Measurements from ENCODE around the gene CHRNG. TPM values are rescaled to one million over a fixed set of nuclear protein-coding genes. Genes with fewer than 3 reads are reported as not detected.
"Not testable (repeated sequence)": the region's sequence is repeated elsewhere in the genome, so short reads cannot be mapped to it uniquely, and the experiment has no call there.

The CHRNG gene
- total RNA-seq, 1 experiment from 2014 or later, result not detected

DNA sequence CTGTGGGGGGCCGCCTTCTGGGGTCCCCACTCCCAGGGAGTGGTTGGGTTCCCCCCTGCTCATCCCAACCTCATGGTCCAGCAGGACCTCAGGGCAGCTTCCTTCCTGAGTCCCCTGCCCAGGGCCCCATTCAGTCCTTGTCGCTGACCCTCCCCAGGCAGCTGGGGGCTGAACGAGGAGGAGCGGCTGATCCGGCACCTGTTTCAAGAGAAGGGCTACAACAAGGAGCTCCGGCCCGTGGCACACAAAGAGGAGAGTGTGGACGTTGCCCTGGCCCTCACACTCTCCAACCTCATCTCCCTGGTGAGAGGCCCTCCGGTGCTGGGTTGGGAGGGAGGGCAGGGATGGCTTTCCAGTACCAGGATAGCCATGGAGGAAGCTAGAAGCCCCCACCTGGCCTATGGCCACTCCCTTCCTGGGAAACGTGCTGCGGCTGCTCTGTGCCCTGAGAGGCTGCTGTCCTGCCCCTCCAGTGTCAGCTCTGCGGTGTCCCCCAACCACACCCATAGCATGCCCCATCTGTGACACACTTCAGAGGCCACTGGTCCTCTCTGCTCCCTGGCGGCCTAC lies 13.0 kb upstream of the CHRNG start:
- no peaks in the 10 kb centered on the region for H3K9me3 ChIP-seq (replicated peaks)
- peaks cover 45% of the 10 kb centered on the region for H3K27me3 ChIP-seq (replicated peaks)
- no peak overlapping the region for H3K27ac ChIP-seq
- no peak overlapping the region for H3K4me3 ChIP-seq
- H3K36me3 ChIP-seq, result no peaks in the 10 kb centered on the region
- DNase-seq (ENCODE audit: low read depth in 1 of 2, low spot score in 2 of 2), result no peak
- peaks cover 17% of the 10 kb centered on the region for H3K4me1 ChIP-seq (replicated peaks)

DNA sequence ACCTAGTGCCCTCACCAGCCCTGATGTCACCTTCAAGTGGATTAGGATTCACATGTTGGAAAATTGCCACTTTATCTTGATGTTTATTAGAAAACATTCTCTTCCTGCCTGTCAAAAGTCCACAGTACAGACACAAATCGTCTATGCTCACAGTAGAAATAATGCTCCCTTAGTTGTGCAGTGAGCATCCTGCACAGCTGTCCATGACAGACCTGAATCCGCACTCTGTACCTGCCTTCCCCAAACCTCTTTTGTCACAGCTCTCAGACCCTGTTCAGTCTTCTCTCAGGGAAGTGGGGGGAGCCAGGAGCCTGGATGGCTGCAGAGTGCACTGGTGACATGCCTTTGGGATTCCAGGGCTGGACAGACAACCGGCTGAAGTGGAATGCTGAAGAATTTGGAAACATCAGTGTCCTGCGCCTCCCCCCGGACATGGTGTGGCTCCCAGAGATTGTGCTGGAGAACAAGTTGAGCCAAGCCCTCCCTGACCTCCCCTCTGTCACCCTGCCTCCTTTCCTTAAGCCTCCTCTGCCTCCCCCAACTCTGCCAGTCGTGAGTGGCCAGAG lies 11.5 kb upstream of the CHRNG start:
- no peak overlapping the region for H3K4me3 ChIP-seq
- H3K9me3 ChIP-seq (replicated peaks), result no peaks in the 10 kb centered on the region
- H3K4me1 ChIP-seq (replicated peaks), result peaks cover 10% of the 10 kb centered on the region
- DNase-seq (ENCODE audit: low read depth in 1 of 2, low spot score in 2 of 2), result no peak
- H3K36me3 ChIP-seq, result no peaks in the 10 kb centered on the region
- H3K27me3 ChIP-seq (replicated peaks), result peaks cover 30% of the 10 kb centered on the region
- H3K27ac ChIP-seq, result no peak overlapping the region

DNA sequence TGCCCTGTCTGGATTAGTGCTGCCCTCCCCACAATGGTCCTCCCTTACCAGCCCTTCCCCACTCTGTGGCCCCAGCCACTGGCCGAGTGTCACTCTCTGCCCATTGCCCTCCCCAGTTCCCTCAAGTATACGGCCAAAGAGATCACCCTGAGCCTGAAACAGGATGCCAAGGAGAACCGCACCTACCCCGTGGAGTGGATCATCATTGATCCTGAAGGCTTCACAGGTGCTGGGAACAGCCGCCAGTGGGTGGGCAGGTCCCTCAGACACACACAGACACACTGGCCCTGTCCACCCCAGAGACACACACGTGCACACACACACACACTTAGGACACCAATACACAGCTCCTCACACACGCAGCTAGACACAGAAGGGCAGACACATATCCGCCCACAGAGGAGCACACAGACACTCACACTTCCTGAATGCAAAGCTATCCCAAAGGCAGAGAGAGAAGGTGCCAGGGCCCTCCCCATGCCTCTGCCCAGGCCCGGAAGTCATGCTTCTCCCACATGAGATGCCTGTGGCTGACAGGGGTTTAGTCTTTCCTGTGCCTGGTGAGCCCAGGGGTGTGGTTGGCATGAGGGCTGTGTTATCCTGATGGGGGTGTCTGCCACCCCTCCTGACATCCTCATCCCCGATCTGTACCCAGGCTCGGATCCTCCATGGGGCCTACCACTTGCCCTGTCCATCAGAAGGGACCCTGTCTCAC lies 10.6 kb upstream of the CHRNG start:
- DNase-seq (ENCODE audit: low read depth in 1 of 2, low spot score in 2 of 2), result no peak

DNA sequence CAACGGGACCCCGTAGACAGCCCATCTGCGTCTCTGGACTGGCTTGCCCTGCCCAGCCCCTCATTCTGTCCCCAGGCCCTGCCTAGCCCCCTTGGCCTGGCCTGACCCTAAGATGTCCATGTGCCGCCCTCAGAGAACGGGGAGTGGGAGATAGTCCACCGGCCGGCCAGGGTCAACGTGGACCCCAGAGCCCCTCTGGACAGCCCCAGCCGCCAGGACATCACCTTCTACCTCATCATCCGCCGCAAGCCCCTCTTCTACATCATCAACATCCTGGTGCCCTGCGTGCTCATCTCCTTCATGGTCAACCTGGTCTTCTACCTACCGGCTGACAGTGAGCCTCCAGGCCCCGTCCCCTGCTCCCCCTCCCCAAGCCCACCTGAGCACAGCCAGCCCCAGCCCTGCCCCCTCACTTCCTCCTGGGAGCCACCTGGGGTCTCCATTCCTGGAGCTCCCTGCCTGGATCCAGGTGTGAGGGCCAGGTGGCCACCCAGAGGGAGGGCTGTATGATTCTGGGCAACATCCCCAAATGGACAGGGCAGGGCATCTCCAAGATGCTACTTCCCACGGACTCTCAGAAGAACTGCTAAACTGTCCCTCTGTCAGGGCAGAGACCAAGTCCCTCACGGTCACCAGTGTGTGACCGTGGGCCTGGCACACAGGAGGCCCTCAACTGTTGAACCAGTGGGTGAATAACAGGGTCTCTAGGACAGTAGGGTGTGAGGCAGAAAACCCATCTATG lies 9.5 kb upstream of the CHRNG start:
- no peak for DNase-seq (ENCODE audit: low read depth in 1 of 2, low spot score in 2 of 2)
- no peak overlapping the region for H3K4me3 ChIP-seq
- H3K9me3 ChIP-seq (replicated peaks), result no peaks in the 10 kb centered on the region
- no peaks in the 10 kb centered on the region for H3K36me3 ChIP-seq
- H3K4me1 ChIP-seq (replicated peaks), result no peaks in the 10 kb centered on the region
- H3K27me3 ChIP-seq (replicated peaks), result peaks cover 12% of the 10 kb centered on the region
- H3K27ac ChIP-seq, result no peak overlapping the region

More for the DNA sequence above, 10.6 kb upstream of the CHRNG start:
- Histone ChIP-seq H3K27me3 (replicated peaks) (peaks cover 21% of the 10 kb centered on the region), H3K27ac (no peak overlapping the region), H3K4me3 (no peak overlapping the region), H3K4me1 (replicated peaks) (peaks cover 6% of the 10 kb centered on the region), H3K9me3 (replicated peaks) (no peaks in the 10 kb centered on the region), H3K36me3 (no peaks in the 10 kb centered on the region)

DNA sequence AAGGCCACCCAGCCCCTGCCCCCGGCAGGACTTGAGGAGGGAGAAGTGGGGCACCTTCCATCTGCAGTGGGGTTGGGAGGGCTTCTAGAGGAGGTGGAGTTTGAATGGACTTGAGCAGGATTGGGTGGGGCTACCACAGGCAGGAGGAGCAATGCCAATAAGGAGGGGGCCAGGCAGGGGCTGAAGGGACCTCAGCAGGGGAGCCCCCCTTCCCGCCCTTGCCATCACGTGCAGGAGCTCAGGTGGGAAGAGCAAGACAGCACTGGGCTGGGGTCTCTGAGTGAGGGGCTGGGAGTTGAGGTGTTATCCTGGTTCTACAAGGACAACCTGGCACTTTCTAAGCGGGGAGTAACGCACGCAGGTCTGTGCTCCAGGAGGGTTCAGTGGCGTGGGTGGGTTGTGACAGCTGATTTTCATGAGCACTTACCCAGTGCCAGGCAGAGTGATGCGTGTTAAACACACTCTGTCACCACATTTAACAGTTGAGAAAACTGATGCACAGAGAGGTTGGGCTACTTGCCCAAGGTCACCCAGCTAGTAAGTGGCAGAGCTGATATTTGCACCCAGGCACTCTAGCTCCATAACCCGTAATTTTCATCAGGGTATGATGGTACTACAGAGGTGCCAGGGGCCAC lies 8.7 kb upstream of the CHRNG start:
- no peak overlapping the region for H3K4me3 ChIP-seq
- peaks cover 7% of the 10 kb centered on the region; the same call in 1 of the 2 replicates for H3K27me3 ChIP-seq (replicated peaks)
- H3K36me3 ChIP-seq, result no peaks in the 10 kb centered on the region
- no peak overlapping the region for H3K27ac ChIP-seq
- no peaks in the 10 kb centered on the region; the same call in 1 of the 2 replicates for H3K9me3 ChIP-seq (replicated peaks)
- H3K4me1 ChIP-seq (replicated peaks), result no peaks in the 10 kb centered on the region
- DNase-seq (ENCODE audit: low read depth in 1 of 2, low spot score in 2 of 2), result no peak

DNA sequence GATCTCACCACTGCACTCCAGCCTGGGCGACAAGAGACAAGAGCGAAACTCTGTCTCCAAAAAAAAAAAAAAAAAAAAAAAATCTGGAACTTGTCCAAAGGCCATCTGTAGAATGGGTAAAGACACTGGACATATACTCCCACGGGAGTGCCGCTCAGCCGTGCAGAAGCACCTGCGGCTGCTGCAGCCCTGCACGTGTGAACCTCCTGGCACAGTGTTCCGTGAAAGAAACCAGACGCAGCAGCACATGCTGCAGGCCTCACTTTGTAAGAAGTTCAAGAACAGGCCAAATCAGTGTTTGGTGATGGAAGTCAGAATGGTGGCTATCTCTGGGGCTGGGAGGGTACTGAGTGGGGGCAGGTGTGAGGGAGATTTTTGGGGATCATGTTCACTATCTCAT lies 7.1 kb upstream of the CHRNG start:
- H3K27ac ChIP-seq, result no peak overlapping the region
- no peak overlapping the region for H3K4me3 ChIP-seq
- DNase-seq (ENCODE audit: low read depth in 1 of 2, low spot score in 2 of 2), result no peak
- peaks cover 5% of the 10 kb centered on the region; the same call in 1 of the 2 replicates for H3K9me3 ChIP-seq (replicated peaks)
- no peaks in the 10 kb centered on the region for H3K4me1 ChIP-seq (replicated peaks)
- peaks cover 7% of the 10 kb centered on the region; the same call in 1 of the 2 replicates for H3K27me3 ChIP-seq (replicated peaks)
- H3K36me3 ChIP-seq, result no peaks in the 10 kb centered on the region

DNA sequence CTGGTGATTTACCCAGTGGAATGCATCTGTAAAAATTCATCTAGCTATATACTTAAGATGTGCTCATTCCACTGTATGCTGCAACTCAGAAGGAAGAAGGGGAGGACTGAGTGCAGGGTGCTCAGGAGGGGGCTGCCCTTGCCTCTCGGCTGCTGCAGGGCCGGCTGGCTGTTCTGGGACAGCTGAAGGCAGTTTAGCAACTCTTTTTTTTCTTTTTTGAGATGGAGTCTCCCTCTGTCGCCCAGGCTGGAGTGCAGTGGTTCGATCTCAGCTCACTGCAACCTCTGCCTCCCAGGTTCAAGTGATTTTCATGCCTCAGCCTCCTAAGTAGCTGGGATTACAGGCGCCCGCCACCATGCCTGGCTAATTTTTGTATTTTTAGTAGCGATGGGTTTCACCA lies 6.7 kb upstream of the CHRNG start:
- H3K9me3 ChIP-seq (replicated peaks); H3K27ac ChIP-seq; DNase-seq (ENCODE audit: low read depth in 1 of 2, low spot score in 2 of 2): not testable (repeated sequence)

DNA sequence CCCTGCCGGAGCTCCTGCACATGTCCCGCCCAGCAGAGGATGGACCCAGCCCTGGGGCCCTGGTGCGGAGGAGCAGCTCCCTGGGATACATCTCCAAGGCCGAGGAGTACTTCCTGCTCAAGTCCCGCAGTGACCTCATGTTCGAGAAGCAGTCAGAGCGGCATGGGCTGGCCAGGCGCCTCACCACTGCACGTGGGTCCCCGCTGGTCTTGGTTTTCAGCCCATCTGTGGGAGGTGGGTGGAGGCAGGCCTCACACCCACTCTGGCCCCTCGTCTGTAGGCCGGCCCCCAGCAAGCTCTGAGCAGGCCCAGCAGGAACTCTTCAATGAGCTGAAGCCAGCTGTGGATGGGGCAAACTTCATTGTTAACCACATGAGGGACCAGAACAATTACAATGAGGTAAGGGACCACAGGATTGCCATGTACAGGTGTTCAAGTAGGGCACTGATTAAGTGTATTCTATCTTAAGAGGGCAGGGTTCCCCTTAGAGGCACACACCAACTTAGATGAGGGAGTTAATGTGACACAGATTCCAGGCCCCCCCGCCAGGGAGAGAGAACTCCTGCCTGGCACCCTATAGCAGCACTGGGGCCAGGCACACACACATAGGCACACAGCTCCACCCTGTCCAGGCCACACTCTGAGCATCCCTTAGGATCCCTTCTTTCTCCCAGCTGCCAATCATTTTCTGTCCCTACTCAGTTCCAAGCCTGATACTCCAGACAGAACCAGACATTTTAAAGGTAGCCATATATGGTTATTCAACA lies 5.4 kb upstream of the CHRNG start:
- no peak overlapping the region for H3K4me3 ChIP-seq
- H3K4me1 ChIP-seq (replicated peaks), result no peaks in the 10 kb centered on the region
- peaks cover 5% of the 10 kb centered on the region; the same call in 1 of the 2 replicates for H3K9me3 ChIP-seq (replicated peaks)
- no peaks in the 10 kb centered on the region for H3K36me3 ChIP-seq
- H3K27me3 ChIP-seq (replicated peaks), result peaks cover 5% of the 10 kb centered on the region; the same call in 1 of the 2 replicates
- no peak for DNase-seq (ENCODE audit: low read depth in 1 of 2, low spot score in 2 of 2)
- no peak overlapping the region for H3K27ac ChIP-seq

More for the DNA sequence above, 6.7 kb upstream of the CHRNG start:
- not testable (repeated sequence) for H3K36me3 ChIP-seq; H3K4me1 ChIP-seq (replicated peaks); H3K4me3 ChIP-seq; H3K27me3 ChIP-seq (replicated peaks)

DNA sequence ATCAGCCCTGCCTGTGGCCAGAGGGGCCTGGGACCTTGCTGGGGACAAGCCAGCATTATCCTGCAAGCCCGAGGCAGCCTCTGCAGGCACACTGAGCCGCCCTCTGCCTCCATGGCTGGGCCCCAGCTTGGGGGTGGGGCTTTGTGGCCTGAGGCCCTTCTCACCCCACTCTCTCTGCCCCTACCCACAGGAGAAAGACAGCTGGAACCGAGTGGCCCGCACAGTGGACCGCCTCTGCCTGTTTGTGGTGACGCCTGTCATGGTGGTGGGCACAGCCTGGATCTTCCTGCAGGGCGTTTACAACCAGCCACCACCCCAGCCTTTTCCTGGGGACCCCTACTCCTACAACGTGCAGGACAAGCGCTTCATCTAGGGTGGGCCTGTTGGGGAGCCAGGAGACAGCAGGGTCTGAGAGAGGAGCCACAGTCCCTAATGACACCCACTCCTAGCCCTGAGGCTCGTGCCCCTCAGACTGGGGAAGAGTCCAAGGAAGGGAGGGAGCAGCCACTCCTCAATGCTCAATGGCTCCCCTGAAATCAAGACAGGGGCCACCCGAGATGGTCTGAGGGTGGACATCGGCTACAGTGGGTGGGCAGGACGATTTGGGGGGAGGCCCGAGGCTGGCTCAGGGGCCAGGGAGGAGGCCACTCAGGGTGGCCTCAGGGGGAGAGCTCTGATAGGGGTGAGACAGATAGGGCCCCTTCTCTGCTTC lies 4.4 kb upstream of the CHRNG start:
- Histone ChIP-seq H3K36me3 (no peaks in the 10 kb centered on the region), H3K27me3 (replicated peaks) (no peaks in the 10 kb centered on the region), H3K9me3 (replicated peaks) (peaks cover 5% of the 10 kb centered on the region; the same call in 1 of the 2 replicates), H3K4me1 (replicated peaks) (no peaks in the 10 kb centered on the region), H3K27ac (no peak overlapping the region), H3K4me3 (no peak overlapping the region)
- no peak for DNase-seq (ENCODE audit: low read depth in 1 of 2, low spot score in 2 of 2)

DNA sequence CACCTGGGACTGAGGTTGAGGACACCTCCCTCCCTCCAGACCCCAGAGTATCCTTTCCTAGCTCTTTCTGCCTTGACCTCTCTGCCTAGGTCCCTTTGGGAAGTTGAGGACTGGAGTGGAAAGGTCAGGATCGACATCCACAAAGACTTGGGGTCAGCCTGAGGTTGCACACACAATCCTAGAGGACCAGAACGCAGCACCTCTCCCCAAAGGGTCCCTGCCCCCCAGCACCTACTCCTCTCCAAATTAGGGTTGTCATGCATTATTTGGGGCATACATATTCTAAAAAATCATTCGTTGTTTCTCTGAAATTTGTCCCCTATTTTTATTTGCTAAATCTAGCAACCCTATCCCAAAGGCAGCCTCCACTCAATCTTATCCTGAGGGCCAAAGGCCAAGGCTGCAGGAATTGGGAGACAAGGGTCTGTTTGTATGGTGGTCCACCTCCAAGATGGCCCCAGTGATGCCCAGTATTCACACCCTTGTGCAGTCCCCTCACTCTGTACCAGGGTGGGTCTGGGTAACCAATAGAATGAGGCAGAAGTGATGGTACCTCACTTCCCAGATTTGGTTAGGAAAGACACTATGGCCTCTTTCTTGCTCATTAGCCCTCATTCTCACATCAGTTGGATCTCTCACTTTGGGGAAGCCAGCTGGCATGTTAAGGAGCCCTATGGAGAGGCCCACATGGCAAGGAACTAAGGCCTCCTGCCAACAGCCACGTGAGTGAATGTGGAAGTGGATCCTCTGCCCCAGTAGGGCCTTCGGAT lies 3.5 kb upstream of the CHRNG start:
- Histone ChIP-seq H3K36me3 (no peaks in the 10 kb centered on the region), H3K9me3 (replicated peaks) (peaks cover 5% of the 10 kb centered on the region; the same call in 1 of the 2 replicates), H3K4me1 (replicated peaks) (no peaks in the 10 kb centered on the region), H3K4me3 (no peak overlapping the region), H3K27me3 (replicated peaks) (no peaks in the 10 kb centered on the region), H3K27ac (no peak overlapping the region)
- DNase-seq (ENCODE audit: low read depth in 1 of 2, low spot score in 2 of 2), result no peak

DNA sequence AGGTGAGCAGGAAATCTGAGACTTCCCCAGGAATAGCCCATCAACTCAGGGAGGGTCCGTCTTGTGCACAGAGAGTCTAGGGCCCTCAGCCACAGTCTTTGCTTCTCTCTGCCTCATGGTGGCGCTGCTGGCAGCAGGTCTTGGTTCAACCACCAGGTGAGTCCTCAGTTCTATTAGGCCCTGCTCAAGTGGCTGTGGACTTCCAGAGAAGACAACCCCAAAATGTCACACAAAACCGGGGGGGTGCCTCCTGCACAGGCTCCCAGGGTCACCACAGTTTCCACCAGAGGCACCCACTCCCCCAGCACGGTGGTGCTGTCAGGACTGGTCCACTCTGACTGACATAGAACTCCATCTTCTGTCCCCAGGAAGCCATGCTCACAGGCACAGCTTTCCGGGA lies 2.4 kb upstream of the CHRNG start:
- H3K9me3 ChIP-seq (replicated peaks), result peaks cover 5% of the 10 kb centered on the region; the same call in 1 of the 2 replicates
- no peaks in the 10 kb centered on the region for H3K36me3 ChIP-seq
- no peak overlapping the region for H3K27ac ChIP-seq
- H3K4me3 ChIP-seq, result no peak overlapping the region
- H3K4me1 ChIP-seq (replicated peaks), result no peaks in the 10 kb centered on the region
- no peak for DNase-seq (ENCODE audit: low read depth in 1 of 2, low spot score in 2 of 2)
- no peaks in the 10 kb centered on the region for H3K27me3 ChIP-seq (replicated peaks)

DNA sequence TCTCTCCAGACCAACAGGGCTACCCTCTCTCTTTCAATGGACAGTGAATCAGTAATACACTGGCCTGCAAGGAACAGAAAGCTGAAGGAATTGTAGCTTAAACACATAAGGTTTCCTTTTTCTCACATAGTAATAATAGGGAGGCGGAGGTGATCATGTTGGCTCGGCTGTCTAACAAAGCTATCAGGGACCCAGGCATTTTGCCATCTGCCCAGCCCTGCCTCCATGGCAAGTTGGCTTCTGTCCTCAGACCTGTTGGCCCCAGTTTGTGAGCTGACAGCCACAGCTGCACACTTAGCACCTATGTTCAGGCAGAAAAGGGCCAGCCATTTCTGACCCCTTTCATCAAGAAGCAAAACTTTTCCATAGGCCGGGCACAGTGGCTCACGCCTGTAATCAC lies 2.0 kb upstream of the CHRNG start:
- no peaks in the 10 kb centered on the region for H3K27me3 ChIP-seq (replicated peaks)
- no peaks in the 10 kb centered on the region for H3K4me1 ChIP-seq (replicated peaks)
- no peak for DNase-seq (ENCODE audit: low read depth in 1 of 2, low spot score in 2 of 2)
- no peaks in the 10 kb centered on the region for H3K36me3 ChIP-seq
- H3K9me3 ChIP-seq (replicated peaks), result peaks cover 5% of the 10 kb centered on the region; the same call in 1 of the 2 replicates
- H3K4me3 ChIP-seq, result no peak overlapping the region
- H3K27ac ChIP-seq, result no peak overlapping the region

Data from SJSA1 (cell line).